Spleen (tissue), 11 donors: ENCODE data around the gene WFIKKN2. TPM values are rescaled to one million over a fixed set of nuclear protein-coding genes. Genes with fewer than 3 reads are reported as not detected.
A peak's percentile ranks its signal among the peaks of the same experiment; 100 is the strongest.

Experiments used
- DNase-seq: peaks from one replicate; pipeline ENCODE4 v3.0.0-alpha.2; 2020
- H3K27ac ChIP-seq, 8 donors: fragments of 200-600 bp; sonication (generic) in 7 of 8; 1 replicate in 4 of 8; 2 replicates in 4 of 8; pipeline versions ENCODE4 v1.5.0 to v1.8.0; 2016 to 2021; ENCODE audit warnings: inconsistent platforms in 4 of 8, mild to moderate bottlenecking in 4 of 8, moderate library complexity in 1 of 8
- H3K27me3 ChIP-seq, 7 donors: fragments of 200-600 bp; sonication (generic) in 6 of 7; replicated peaks in 1 of 7; 1 replicate in 4 of 7; 2 replicates in 3 of 7; pipeline versions ENCODE4 v1.5.0 to v1.8.0; 2016 to 2021; ENCODE audit warnings: inconsistent platforms in 3 of 7, mild to moderate bottlenecking in 1 of 7
- H3K36me3 ChIP-seq, 6 donors: fragments of 200-600 bp; sonication (generic) in 5 of 6; 1 replicate in 4 of 6; 2 replicates in 2 of 6; pipeline versions ENCODE4 v1.5.0 to v1.8.0; 2016 to 2021; ENCODE audit warnings: inconsistent platforms in 2 of 6
- H3K4me1 ChIP-seq, 6 donors: fragments of 200-600 bp; sonication (generic) in 5 of 6; 1 replicate in 3 of 6; 2 replicates in 3 of 6; pipeline versions ENCODE4 v1.5.0 to v1.8.0; 2016 to 2021; ENCODE audit warnings: inconsistent platforms in 3 of 6
- H3K4me3 ChIP-seq, 8 donors: fragments of 200-600 bp; sonication (generic) in 7 of 8; 1 replicate in 4 of 8; 2 replicates in 4 of 8; pipeline versions ENCODE4 v1.5.0 to v1.8.0; 2016 to 2021; ENCODE audit warnings: inconsistent platforms in 4 of 8, mild to moderate bottlenecking in 4 of 8, moderate library complexity in 2 of 8
- H3K9me3 ChIP-seq, 8 donors: fragments of 200-600 bp; sonication (generic) in 7 of 8; 1 replicate in 4 of 8; 2 replicates in 4 of 8; pipeline versions ENCODE4 v1.5.0 to v1.8.0; 2016 to 2021; ENCODE audit warnings: inconsistent platforms in 4 of 8
- CTCF ChIP-seq, 11 experiments: fragments of 200-600 bp in 7 of 11; fragments of 450-650 bp in 4 of 11; sonication (generic) in 4 of 11; IDR thresholded peaks in 8 of 11; conservative IDR thresholded peaks in 3 of 11; 1 replicate in 7 of 11; 2 replicates in 4 of 11; pipeline versions ENCODE4 v1.4.0 to v1.8.0; 2016 to 2021; ENCODE audit warnings: antibody characterized with exemption in 11 of 11, inconsistent platforms in 4 of 11, mild to moderate bottlenecking in 1 of 11
- POLR2A ChIP-seq, 3 donors: fragments of 450-650 bp; IDR thresholded peaks; one replicate each; pipeline ENCODE4 v1.5.1; 2017; ENCODE audit warnings: antibody characterized with exemption in 3 of 3, mild to moderate bottlenecking in 1 of 3
- POLR2AphosphoS5 ChIP-seq, 3 donors: sonication (generic); formaldehyde crosslinking; IDR thresholded peaks; one replicate each; pipeline ENCODE4 v1.5.1; 2017; ENCODE audit warnings: antibody characterized with exemption in 3 of 3
- WGBS, 5 donors: extraction: QIAGEN DNeasy Blood & Tissue Kit in 3 of 5; methylation state at CpG; one replicate each; pipeline versions ENCODE4 v1.1.5 to v1.1.7; 2013 to 2018; 5-methylcytosine and 5-hydroxymethylcytosine counted together
- intact Hi-C: fragments of 100-400 bp; cut with DNase I; formaldehyde crosslinking; loops from one replicate; pipeline ENCODE4 v1.15.0; 2023; ENCODE audit warnings: low total_unique reads
- polyA plus RNA-seq, 3 donors: library from polyadenylated mRNA; stranded (reverse); fragments of 200-250 nt; gene quantifications; one replicate each; pipeline ENCODE4 v1.2.1, GENCODE V29; 2013
- total RNA-seq, 7 donors: library from RNA; depleted of rRNA in 3 of 7; stranded (reverse); fragments of >200 nt in 3 of 7; fragmentation: NEBNext Ultra II Directional in 4 of 7; extraction: Animal tissue kit (Norgen Biotek cat#: 25700) in 4 of 7; gene quantifications; one replicate each; pipeline versions ENCODE4 v1.1.0 to v1.2.1, GENCODE V29; 2016 to 2021
- donor health status: healthy with polysubstance abuse.
- donor health status: DM: no; HTN: no; CAD: no; lungs with moderate emphysema.
- donor health status: DM: no; HTN: no; CAD: no.
- donor health status: Bipolar disorder and iron deficiency.
- donor health status: healthy.
- donor health status: DM: no; HTN: no; CAD: no.
- donor health status: DM: yes; HTN: yes; CAD: no.

WFIKKN2 gene
- total and polyA plus RNA-seq, 10 donors = 0.02 to 0.51 (median 0.10) TPM; not detected in 4

- Histone ChIP-seq H3K4me3 (no peak overlapping the region), H3K27me3 (peaks cover 0 to 27% (median 6%) of the 10 kb centered on the region in 7 donors), H3K4me1 (peaks cover 0 to 10% (median 7%) of the 10 kb centered on the region in 6 donors), H3K9me3 (no peaks in the 10 kb centered on the region), H3K27ac (no peak overlapping the region), H3K36me3 (no peaks in the 10 kb centered on the region)
- DNase-seq = no peak
- 56 to 65% (median 61%) methylated on average over 6 of the region's 6 CpGs for WGBS, 5 donors
- no peak for TF ChIP-seq POLR2A (IDR thresholded peaks at IDR 0.05)
- intact Hi-C loops = no loop called here
These were observed 16.3 kb upstream of the WFIKKN2 start for GRCh38 chr17:50818921-50819657.

- no peak overlapping the region for H3K27ac ChIP-seq
- 80 to 86% (median 84%) methylated on average over 10 of the region's 10 CpGs for WGBS, 5 donors
- no peak for DNase-seq
- H3K9me3 ChIP-seq = no peaks in the 10 kb centered on the region
- no peak for TF ChIP-seq POLR2A (IDR thresholded peaks at IDR 0.05)
- no peak for TF ChIP-seq POLR2AphosphoS5 (IDR thresholded peaks at IDR 0.05)
- TF ChIP-seq CTCF (IDR thresholded peaks at IDR 0.05 in 8 of 11, conservative IDR thresholded peaks at IDR 0.05 in 3 of 11) = no peak
- peaks cover 0 to 10% (median 7%) of the 10 kb centered on the region in 6 donors for H3K4me1 ChIP-seq
- no peaks in the 10 kb centered on the region for H3K36me3 ChIP-seq
- H3K27me3 ChIP-seq = peaks cover 0 to 26% (median 6%) of the 10 kb centered on the region in 7 donors
- intact Hi-C loops = no loop called here
- no peak overlapping the region for H3K4me3 ChIP-seq
These were observed 14.7 kb upstream of the WFIKKN2 start for GRCh38 chr17:50820651-50821050.

GRCh38 chr17:50822550-50822949, 12.8 kb upstream of the WFIKKN2 start:
- H3K27ac ChIP-seq = no peak overlapping the region
- no peaks in the 10 kb centered on the region for H3K36me3 ChIP-seq
- H3K4me3 ChIP-seq = no peak overlapping the region
- intact Hi-C loops = no loop called here
- H3K4me1 ChIP-seq = peaks cover 0 to 1% (median under 1%) of the 10 kb centered on the region in 6 donors
- TF ChIP-seq POLR2A (IDR thresholded peaks at IDR 0.05) = no peak
- no peak for TF ChIP-seq CTCF (IDR thresholded peaks at IDR 0.05 in 8 of 11, conservative IDR thresholded peaks at IDR 0.05 in 3 of 11)
- no peak for TF ChIP-seq POLR2AphosphoS5 (IDR thresholded peaks at IDR 0.05)
- no peak for DNase-seq
- H3K9me3 ChIP-seq = no peaks in the 10 kb centered on the region
- H3K27me3 ChIP-seq = peaks cover 0 to 11% (median under 1%) of the 10 kb centered on the region in 7 donors
- 87 to 99% (median 90%) methylated on average over 2 of the region's 2 CpGs for WGBS, 5 donors

DNA sequence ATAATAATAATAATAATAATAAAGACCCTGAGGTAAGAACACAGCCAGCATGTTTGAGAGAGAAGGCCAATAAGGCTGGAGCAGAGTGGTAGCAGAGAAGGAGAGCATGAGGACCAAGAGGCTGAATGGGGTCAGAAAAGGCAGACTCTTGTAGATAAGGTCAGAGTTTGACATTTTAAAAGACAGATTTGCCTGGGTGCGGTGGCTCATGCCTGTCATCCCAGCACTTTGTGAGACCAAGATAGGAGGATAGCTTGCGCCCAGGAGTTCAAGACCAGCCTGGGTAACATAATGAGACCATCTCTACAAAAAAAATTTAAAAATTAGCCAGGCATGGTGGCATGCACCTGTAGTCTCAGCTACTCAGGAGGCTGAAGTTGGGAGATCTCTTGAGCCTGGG, 11.0 kb upstream of the WFIKKN2 start:
- no peak for TF ChIP-seq CTCF (IDR thresholded peaks at IDR 0.05 in 8 of 11, conservative IDR thresholded peaks at IDR 0.05 in 3 of 11)
- no peak for TF ChIP-seq POLR2AphosphoS5 (IDR thresholded peaks at IDR 0.05)
- TF ChIP-seq POLR2A (IDR thresholded peaks at IDR 0.05) = no peak
- intact Hi-C loops = no loop called here
- no peaks in the 10 kb centered on the region for H3K9me3 ChIP-seq
- H3K4me3 ChIP-seq = no peak overlapping the region
- no peaks in the 10 kb centered on the region for H3K27me3 ChIP-seq
- no peaks in the 10 kb centered on the region for H3K4me1 ChIP-seq
- DNase-seq = peak; percentile 7
- H3K27ac ChIP-seq = no peak overlapping the region
- H3K36me3 ChIP-seq = no peaks in the 10 kb centered on the region
- 83 to 97% (median 92%) methylated on average over 2 of the region's 2 CpGs for WGBS, 5 donors
